ENCODE data around the gene GRK3.
"Not testable (repeated sequence)": the region's sequence is repeated elsewhere in the genome, so short reads cannot be mapped to it uniquely, and the experiment has no call there.

GRK3 gene

GRCh38 chr22:25551396-25551795, 13.1 kb upstream of the GRK3 start:
- DNase-seq (ENCODE audit: low spot score), result no peak

DNA sequence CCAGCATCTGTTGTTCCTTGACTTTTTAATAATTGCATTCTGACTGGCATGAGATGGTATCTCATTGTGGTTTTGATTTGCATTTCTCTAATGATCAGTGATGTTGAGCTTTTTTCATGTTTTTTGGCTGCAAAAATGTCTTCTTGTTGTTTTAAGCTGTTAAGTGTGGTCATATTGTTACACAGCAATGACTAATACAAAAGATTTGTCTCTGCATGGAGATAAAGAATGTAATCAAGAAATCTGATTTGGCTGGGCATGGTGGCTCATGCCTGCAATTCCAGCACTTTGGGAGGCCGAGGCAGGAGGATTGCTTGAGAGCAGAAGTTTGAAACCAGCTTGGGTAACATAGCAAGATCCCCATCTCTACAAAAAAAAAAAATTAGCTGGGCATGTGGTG, 12.1 kb upstream of the GRK3 start:
- peak; percentile 50 for DNase-seq (ENCODE audit: low spot score)

DNA sequence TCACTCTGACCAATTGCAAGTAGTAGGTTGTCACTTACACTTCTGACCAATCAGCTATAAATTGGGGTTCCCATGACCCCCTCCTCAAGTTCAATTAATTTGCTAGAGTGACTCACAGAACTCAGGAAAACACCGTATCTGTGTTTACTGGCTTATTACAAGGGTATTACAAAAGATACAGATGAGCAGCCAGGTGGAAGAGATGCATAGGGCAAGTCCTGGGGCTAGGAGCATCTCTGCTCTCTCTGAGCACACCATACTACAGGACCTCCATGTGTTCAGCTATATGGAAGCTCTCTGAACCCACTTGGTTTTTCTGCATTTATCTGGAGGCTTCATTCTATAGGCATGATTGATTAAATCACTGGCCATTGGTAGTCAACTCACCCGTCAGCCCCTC, 11.3 kb upstream of the GRK3 start:
- DNase-seq (ENCODE audit: low spot score), result no peak

- no peak for DNase-seq (ENCODE audit: low spot score)
These were observed 10.2 kb upstream of the GRK3 start for GRCh38 chr22:25554238-25554671.

DNA sequence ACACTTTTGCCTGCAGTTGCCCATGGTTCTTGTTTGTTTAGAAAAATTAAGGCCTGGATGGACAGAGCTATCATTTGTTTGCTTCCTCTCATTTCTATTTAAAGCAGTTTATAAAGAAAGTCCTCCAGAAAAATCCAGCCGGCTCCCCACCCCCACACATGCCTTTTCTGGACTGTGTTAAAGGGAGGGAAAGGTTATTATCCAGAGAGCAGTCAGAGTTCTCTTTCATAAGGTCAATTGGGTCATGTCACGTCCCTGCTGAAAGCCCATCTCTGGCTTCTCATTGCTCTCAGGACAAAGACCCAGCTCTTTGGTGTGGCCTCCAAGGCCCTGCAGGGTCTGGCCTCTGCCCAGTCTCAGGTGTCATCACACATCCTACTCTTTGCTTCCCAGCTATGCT, 9.8 kb upstream of the GRK3 start:
- DNase-seq (ENCODE audit: low spot score), result no peak

DNA sequence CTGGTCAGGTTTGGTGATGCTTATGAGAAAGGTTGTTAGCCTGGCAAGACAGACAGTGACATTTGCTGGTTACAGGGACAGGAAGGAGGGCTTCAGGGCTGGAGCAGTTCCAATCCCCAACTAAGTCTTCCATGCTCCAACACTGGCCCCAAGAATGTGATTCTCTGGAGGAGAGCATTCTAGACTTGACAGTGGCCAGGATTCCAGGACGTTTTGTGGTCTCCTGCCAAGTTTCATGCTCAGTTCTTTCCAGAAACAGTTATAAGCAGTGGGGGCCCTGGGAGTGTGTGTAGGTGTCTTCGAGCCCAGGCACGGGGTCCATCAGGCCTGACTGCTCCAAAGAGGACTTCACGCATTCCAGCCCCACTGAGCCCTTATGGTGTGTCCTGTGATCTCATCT, 8.9 kb upstream of the GRK3 start:
- no peak for DNase-seq (ENCODE audit: low spot score)

- DNase-seq (ENCODE audit: low spot score), result no peak
These were observed 7.3 kb upstream of the GRK3 start for GRCh38 chr22:25557218-25557617.

DNA sequence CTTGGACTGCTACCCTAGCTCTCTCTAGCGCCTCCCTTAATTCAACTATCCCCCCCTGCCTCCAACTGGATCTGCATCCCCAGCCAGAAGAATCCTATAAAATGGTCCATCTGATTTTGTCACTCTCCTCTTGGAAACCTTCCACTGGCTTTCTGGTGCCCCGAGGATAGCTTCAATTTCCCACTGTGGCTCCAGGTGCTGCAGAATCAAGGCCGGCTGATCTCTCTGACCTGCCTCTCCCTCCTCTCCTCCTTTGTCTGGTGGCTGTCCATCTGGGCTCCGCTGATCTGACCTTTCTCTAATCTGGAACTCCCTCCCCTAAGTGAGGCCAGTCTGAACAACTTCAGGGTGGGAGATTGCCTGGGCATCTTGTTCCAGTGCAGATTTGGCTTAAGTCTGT, 6.1 kb upstream of the GRK3 start:
- DNase-seq (ENCODE audit: low spot score), result no peak

DNA sequence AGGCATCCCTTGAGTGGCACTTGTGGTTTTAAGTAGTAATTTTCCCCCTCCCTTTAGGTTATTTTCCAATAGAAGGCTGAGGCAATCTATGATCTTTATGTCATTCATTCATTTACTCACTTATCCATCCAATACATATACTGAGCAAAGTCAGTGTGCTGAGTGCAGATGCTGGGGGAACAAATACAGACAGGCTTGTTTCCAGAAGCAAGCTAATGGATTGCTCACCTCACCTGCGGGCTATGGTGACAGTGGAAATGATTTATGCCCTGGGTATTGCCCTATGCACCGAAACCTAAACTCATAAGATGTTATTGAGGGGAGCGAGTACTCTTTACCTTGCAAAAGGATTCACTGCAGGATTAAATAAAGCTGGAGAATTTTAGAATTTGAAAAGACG, 4.6 kb upstream of the GRK3 start:
- DNase-seq (ENCODE audit: low spot score), result not testable (repeated sequence)

GRCh38 chr22:25561182-25561581, 3.3 kb upstream of the GRK3 start:
- DNase-seq (ENCODE audit: low spot score), result not testable (repeated sequence)

DNA sequence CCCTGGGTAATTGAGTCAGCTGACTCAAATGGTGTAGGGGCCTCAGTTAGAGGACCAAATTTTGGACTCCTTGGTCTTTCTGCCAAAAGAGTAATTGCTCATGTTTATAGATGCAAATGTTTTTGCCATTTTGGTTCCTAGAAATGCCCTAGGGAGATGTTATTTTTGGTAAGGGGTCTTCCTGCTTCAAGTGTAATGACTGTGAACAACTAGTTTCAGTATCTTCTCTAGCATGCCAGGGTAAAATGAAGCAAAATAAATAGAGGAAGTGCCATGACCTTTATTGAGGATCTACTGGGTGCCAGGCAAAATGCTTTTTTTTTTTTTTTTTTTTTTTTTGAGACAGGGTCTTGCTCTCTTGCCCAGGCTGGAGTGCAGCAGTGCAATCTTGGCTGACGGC, 2.5 kb upstream of the GRK3 start:
- DNase-seq (ENCODE audit: low spot score), result not testable (repeated sequence)

DNA sequence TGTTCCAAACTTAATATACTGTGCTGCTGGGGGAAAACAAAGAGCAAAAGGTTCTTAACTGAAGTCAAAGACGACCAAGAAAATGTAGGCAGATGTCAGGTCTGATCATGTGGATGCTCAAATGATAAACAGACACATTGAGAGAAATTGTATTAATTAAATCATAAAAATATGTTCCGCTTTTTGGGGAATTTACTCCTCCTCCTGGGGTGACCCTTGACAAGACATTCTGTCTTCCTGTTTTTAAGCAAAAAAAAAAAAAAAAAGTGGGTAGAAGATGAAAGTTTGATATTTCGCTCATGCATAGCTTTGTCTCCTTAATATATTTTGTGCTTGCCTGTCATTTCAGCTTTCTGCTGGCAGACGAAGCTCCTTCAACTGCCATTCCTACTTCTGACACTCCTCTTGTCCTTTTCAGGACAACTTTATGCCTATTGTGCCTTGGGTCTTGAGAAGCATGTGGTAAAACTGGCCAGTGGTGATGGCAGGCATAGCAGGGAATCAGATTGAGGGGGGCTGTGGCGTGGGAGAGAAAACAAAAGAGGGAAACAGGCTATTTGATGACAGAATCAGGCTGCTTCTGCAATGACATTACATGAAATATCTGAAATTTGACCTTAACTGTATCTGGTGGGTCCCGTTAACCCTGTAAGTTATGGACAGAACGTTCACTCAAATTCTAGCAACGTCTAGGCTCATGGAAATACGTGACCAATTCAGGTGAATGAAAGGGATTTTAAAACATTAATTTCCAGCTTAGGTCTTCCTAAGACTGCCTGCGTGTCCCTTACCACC, 1.3 kb upstream of the GRK3 start:
- not testable (repeated sequence) for DNase-seq (ENCODE audit: low spot score)

DNA sequence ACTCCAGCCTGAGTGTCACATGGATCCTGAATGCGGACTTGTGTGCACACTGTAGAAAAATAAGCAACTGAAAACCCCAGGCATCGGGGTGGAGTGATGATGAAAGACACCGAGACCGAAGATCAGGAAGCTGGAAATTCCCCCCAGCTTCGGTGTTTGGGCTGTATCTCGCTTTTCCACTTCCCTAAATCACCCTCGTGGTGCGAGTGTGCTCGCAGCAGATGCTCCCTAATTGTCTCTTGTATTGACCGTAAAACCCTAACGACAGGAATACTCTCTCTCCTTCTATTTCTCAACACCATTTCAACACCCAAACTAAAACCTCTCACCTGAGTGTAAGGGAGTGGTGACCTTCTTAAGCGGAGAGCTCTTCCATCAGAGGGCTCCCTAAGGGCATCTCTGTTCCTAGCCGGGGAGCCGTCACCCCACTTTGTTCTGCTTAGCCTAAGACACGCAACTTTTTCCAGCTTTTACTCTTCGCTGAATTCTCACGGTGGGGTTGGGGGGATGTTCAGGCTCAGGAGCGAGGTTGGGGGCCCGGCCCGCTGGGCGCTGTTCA, 635 bp upstream of the GRK3 start:
- DNase-seq (ENCODE audit: low spot score), result no peak

DNA sequence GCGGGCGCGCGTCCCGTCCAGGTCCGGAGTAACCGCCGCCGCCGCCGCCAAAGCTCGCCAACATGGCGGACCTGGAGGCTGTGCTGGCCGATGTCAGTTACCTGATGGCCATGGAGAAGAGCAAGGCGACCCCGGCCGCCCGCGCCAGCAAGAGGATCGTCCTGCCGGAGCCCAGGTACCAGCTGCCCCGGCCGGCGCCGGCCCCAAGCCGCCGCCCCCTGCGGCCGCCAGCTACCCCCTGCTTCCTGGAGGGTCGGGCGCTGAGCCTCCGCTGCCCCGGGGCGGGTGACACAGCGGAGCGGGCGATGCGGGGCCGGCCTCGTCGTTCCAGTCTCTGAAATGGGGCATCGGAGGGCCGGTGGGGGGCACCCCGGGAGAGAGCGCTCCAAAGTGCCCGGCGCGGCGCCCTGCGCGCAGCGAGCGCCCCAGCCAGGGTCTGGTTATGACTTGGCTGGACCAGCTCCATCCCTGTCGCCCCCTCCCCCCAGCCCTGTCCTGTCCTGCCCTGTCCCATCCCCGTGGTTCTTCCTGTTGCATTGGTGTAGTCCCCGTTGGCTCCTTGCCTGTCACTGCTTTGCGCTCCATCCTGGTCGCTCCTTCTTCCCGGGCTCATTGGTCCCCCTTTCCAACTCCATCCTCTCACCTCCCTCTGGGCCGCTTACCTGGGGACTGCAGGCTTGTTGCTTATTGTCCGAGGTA, 653 bp downstream of the GRK3 start:
- DNase-seq (ENCODE audit: low spot score), result no peak

DNA sequence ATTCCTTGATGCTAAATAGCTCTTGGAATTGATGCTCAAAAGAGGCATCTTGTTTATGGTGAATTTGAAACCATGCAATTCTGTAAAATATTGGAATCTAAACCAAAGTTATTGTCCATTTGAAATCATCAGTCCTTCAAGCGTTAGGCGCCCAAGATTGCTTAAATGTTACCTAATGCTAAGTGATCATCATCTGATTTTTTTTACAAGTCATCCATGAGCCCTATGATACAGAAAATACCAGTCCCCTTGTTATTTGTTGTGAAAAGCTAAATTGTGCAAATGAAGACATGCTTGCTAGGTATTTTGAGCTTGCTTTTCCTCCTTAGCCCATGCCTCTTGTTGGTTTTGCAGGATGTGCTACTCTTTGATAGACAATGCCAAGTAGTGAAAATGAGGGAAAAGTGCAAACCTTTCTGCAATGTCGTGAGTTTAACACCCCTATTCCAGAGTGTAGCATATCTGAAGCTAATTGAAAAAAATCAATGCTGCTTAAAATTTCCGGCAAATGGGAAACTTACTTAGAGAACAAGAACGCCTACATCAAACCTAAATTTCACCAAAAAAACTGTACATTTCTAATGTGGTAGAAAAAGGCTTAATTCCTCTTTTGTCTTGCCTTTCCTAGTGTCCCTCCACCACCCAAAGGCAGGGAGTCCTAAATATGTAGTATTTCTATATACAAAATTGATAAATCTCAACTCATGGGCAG, 1.9 kb downstream of the GRK3 start:
- no peak for DNase-seq (ENCODE audit: low spot score)

DNA sequence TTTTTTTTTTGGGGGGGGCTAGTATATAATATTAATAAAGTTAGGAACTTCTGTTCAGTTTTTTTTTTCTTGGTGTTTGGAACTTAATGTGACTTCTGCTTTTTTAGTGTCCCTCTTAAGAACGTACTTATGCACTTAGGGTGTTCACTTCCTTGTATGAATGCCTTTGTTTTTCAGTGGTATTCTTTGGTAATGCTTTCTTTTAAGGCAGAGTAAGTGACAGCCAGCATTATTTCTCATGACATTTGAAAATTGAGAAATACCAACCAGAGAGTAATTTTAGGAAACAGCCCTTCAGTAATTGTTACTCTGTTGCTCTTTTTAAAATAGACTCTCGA, 2.4 kb downstream of the GRK3 start:
- no peak for DNase-seq (ENCODE audit: low spot score)

- DNase-seq (ENCODE audit: low spot score), result no peak
These were observed 2.8 kb downstream of the GRK3 start for GRCh38 chr22:25567251-25567675.

GRCh38 chr22:25568066-25568465, 3.6 kb downstream of the GRK3 start:
- not testable (repeated sequence) for DNase-seq (ENCODE audit: low spot score)

DNA sequence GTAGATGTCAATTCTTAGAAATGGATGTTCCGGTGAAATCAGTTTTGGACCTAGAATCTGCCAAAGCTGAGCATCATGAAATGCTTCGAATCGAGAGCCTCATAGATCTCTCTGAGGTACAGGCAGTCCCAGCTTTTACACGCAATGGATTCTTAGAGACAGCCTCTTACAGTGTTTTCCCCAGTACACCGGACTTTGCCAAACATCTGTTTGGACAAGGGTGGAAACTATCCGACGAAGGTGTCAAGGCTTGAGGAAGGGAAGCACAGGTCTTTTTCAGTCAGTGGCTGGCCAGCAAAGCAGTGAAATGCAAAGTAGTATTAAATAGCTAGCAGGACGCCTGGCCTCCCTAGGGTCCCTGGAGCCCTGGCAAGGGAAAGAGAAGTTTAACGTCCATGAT, 4.9 kb downstream of the GRK3 start:
- DNase-seq (ENCODE audit: low spot score), result no peak

DNA sequence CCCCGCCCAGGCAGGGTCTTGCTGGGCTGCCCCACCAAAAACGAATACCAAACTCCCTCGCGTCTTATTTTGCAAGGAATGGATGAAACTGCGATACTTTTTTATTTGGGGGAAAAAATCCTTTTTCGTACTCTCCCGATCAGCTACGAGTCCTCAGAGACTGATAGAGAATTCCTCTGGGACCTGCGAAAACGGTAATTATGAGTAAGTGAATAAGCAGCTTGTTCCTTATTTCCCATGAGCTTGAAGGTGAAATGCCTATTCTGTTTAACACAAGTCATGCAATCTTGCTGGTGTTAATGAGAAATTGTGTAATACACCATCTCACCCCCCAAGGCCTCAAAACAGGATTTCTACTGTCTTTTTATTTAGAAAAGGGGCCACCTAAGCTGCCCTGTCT, 5.5 kb downstream of the GRK3 start:
- no peak for DNase-seq (ENCODE audit: low spot score)

DNA sequence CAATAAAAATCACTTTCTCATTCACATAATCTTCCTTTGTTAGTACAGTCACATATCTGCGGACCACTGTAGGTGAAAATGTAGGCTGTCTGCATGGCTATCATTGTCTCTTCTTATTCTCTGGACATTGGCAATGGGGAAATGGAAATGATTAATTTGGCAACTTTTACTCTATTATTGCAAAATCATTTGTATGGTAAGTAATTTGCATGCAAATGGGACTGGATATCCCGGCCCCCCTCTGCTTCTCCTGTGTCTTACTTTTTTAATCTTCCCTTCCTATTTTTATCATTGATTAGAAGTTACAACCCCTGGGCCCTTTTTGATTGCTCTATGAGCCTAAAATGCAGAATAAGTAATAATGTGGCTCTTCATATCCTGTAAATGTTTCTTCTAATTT, 6.0 kb downstream of the GRK3 start:
- DNase-seq (ENCODE audit: low spot score), result no peak

- DNase-seq (ENCODE audit: low spot score), result not testable (repeated sequence)
These were observed 7.7 kb downstream of the GRK3 start for GRCh38 chr22:25571969-25572707.
